GM18511 (cell line): Measurements from ENCODE around the gene NPHS2.
"Not testable (repeated sequence)": the region's sequence is repeated elsewhere in the genome, so short reads cannot be mapped to it uniquely, and the experiment has no call there.

Source experiments
- ATAC-seq: cut with Tn5 transposase; IDR thresholded peaks from one replicate; pipeline ENCODE4 v1.9.1; 2021; ENCODE audit warnings: mild to moderate bottlenecking, moderate library complexity; ENCODE audit not compliant: unreplicated experiment

The NPHS2 gene

DNA sequence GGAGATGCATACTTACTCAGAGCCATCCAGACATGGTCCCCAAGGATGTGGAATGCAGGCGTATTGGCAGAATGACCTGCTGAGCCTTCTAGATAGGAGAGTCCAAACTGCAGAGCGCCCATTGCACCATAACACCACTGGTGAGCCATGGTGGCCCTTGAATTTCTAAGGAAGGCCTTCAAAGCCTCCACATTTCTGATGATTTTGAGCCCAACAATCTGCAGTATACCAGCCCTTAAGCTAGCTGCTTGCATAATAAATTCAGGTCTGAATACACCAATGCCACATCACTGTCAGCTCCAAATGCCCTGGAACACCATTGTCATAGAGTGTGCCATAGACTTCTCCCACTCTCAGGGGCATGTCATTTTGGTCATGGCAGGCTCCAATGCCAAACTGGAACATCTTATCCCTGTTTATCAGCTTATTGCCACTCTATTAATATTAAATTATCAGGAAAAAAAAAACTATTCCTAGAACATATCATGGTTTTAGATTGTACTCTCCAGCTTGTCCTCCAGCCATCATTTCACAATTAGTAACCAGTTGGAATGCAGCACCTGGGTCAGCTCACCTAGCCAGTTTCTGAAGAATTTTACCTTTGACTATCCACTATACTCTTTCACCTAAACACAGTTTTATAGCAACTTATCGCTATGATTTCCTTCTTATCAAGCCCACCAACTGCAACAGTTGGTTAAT, 26.9 kb downstream of the NPHS2 start:
- no peak for ATAC-seq

DNA sequence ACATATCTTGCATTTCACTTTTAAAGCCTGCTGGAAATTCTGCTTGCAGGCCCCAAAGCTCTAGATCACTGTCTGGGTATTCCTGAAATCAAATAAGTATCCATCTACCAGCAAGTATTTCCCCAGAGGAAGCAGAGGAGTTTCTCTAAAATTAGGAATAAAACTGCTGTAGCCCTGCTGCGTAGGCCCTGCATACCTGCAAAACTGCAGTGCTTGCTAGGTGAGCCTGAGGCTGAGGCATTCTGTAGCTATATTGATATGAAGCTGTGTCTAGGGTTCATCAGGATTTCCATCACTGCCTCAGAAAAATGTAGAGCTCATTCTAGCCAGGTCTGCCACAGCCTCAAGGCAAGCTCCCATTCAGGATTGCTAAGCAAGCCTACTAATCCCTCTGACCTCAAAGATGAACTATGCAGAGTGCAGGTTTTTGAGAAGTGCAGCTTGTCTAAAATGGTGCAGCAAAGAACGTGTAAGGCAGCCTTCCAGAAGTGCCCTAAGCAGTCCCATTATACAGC, 28.7 kb downstream of the NPHS2 start:
- no peak for ATAC-seq

DNA sequence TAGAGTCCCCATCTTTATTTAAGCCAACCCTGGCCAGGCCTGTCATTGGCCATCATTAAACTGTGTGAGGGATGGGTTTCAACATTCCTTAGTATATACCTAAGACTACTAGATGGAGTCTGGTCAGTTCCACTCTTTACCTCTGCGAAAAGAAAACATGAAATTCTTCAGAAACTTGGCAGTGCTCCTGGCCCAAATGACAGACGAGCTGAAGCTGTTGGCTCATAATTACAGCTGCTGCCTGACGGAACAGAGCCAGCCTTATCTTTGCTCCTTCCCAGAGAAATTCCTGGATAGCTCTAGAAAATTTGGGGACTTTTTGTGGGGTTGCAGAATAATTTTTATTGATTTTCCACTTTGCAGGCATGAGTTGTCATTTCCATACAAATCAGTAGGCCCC, 30.4 kb downstream of the NPHS2 start:
- ATAC-seq = no peak

DNA sequence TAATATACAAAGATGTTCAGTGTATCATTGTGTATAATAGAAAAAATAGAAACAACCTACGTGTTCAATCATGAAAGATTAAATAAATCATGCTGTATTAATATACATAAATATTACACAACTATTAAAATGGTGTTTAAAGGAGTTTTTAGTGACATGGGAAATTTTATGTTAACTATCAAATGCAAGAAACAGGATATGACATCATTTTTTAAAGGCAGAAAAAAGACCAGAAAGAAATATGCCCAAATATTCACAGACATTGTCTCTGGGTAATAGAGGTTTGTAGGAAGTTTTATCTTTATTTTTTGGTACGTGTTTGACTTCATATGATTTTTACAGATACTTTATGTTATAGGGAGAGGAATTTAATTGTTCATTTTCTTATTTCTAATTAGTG, 34.0 kb downstream of the NPHS2 start:
- no peak for ATAC-seq

DNA sequence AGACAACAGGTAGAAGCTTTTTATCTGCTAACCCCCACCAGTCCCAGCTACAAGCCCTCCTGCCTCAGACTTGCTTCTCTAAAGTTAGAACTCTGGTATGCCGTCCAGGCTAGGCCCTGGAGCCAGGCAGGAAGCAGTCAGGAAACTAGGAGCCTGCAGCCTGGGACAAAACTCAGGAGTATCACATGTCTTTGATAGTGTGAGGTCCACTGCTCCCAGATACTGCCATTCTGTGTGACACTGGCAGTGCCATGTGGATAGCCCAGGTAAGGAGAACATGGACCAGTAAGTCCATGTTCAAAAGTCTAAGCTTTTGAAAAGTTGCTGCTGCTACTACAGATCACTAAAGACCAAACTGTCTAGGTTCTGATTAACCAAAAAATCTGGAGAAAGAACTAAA, 45.4 kb downstream of the NPHS2 start:
- ATAC-seq = no peak

DNA sequence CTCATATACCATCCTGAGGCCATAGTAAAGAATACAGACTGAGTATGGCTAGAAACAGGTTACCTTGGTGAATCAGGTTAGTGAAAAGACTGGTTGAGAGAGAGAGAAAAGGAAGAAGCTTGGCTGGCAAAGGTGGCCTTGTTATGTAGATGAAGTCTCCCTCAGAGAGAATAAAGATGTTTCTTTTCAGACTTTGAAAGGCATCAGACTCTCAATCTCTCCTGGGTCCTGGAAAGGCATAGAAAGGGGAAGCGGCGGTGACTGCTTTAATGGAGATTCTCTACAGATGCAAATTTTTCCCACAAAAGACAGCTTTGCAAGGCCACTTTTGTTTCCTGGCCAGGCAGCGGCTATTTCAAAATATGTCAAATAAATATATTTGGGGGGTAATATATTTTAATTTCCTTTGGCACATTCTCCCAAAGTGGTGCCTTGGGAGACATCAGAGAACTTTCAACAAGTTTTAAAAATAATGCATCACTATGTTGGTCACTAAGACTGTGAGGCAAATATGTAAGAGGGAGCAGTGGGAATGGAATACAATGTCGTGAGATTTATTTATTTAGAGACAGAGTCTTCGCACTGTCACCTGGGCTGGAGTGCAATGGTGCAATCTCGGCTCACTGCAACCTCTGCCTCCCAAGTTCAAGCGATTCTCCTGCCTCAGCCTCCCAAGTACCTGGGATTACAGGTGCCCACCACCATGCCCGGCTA, 46.1 kb downstream of the NPHS2 start:
- ATAC-seq = no peak

DNA sequence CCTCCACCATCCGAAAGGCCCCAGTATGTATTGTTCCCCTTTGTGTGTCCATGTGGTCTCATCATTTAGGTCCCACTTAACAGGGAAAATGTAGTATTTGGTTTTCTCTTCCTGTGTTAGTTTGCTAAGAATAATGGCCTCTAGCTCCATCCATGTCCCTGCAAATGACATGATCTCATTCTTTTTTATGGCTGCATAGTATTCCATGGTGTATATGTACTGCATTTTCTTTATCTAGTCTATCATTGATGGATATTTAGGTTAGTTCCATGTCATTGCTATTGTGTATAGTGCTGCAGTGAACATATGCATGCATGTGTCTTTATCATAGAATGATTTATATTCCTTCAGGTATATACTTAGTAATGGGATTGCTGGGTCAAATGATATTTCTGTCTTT, 57.2 kb downstream of the NPHS2 start:
- ATAC-seq = not testable (repeated sequence)

DNA sequence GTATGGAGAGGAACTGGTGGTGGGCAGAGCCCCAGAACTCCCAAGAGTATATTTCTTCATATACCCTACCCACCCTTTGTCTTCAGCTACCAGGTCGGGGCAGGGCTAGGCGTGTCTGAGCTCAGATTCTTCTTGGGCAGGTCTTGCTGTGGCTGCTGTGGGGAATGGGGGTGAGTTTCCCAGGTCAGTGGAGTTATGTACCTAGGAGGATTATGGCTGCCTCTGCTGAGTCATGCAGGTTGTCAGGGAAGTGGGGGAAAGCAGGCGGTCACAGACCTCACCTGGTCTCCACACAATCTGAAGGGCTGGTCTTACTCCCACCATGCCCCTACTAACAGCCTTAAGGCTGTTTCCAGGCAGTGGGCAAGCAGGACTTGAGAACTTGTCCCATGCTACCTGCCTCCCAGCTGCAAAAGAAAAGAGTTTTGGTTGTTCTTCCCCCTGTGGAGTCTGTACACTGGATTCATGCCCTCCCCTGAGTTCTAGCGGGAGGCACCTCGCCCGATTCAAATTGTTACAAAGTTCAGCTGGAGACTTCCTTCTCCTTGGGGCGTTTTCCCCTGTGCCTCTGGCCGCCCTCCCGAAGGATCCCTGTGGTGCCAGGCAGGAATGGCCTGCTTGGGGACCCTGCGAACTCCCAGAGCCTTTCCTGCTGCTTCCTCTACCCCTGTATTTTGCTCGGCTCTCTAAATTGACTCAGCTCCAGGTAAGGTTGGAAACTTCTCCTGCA, 58.6 kb downstream of the NPHS2 start:
- ATAC-seq = no peak

DNA sequence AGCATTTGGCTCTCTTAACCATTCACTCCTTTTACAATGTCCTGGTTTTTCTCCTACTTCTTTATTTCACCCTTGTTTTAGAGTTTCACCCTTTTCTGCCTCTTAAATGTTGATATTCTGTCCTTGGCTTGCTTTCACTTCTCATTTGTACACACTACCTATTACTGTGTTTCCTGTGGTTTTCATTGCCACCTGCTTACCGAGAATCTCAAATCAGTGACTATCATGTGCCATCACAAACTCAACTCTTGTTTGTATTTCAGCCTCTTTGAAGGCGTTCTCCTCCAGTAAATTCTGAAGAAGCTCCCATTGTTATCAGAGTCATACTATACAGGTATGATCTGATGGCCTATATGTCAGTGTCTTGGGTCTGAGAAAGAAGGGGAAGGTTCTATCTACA, 65.7 kb downstream of the NPHS2 start:
- ATAC-seq = peak; percentile 84

DNA sequence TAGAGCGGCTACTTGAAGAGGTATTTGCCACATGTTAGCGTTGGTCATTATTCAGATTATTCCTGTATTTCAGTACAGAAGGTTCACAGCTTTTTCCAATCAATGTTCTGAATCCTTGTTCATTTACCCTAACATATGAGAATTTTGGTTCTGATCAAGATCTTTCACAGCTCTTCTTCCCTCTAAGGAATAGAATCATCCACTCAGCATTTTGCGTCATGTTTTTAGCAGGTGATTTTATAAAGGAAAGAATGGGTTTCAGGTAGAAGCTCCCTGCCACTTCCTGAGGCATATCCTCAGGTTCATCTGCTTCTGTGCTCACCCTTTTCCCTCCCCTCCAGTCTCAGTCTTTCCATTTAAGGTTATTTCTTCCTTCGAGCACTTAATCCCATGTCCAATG, 66.4 kb downstream of the NPHS2 start:
- no peak for ATAC-seq

DNA sequence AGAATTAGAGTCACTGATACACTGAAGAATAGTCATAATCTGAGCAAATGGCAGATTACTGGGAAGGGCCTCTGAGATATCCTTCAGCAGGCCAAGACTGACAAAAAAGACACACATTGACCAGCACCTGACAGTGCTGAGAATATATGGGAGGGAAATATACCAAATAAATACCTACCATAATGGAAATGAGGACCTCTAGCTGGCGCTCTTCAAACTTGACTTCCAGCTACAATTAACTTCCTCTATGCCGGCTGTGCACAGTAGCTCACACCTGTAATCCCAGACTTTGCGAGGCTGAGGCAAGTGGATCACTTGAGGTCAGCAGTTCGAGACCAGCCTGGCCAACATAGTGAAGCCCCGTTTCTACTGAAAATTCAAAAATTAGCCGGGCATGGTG, 69.5 kb downstream of the NPHS2 start:
- ATAC-seq = no peak
